SK-N-SH (cell line): Measurements from ENCODE around the gene BLCAP. TPM values are rescaled to one million over a fixed set of nuclear protein-coding genes. Genes with fewer than 3 reads are reported as not detected.

ENCODE experiments used
- CTCF ChIA-PET: fragments of 300-600, 350-600 bp; formaldehyde crosslinking; extraction: SDS; loops from one replicate; lab custom pipeline; 2021; lab: Yijun Ruan, JAX
- POLR2A ChIA-PET: fragments of 350-600 bp; sonication (Branson Sonifier 250); formaldehyde crosslinking; extraction: SDS; loops from one replicate; lab custom pipeline; 2020; ENCODE audit warnings: antibody characterized with exemption, inconsistent platforms; lab: Yijun Ruan, JAX
- DNase-seq: peaks from one replicate; pipeline ENCODE4 v3.0.0; 2012
- H2AFZ ChIP-seq: fragments of 200-600 bp; sonication (generic); 2 replicates; pipeline ENCODE4 v1.8.1; 2016; ENCODE audit warnings: antibody characterized with exemption, mild to moderate bottlenecking, low read depth
- H3F3A ChIP-seq: fragments of 200-600 bp; sonication (generic); replicated peaks from 2 replicates; pipeline ENCODE3; 2016; ENCODE audit warnings: antibody characterized with exemption, mild to moderate bottlenecking; ENCODE audit not compliant: insufficient read depth
- H3K27ac ChIP-seq, 2 experiments: fragments of 200-500 bp in 1 of 2; fragments of 200-600 bp in 1 of 2; sonication (Bioruptor generic) in 1 of 2; sonication (generic), shearing (Covaris generic) in 1 of 2; 2 replicates each; pipeline versions ENCODE4 v1.5.1 to v1.6.1; 2014 to 2016; ENCODE audit warnings: low read depth in 2 of 2, inconsistent platforms in 1 of 2, low read length in 1 of 2, mild to moderate bottlenecking in 1 of 2, mixed read lengths in 1 of 2
- H3K27me3 ChIP-seq: fragments of 200-600 bp; sonication (generic), shearing (Covaris generic); 2 replicates; pipeline ENCODE4 v1.6.1; 2016; ENCODE audit warnings: mixed run types; ENCODE audit not compliant: insufficient read depth
- H3K36me3 ChIP-seq, 2 experiments: fragments of 200-500 bp in 1 of 2; fragments of 200-600 bp in 1 of 2; sonication (Bioruptor generic) in 1 of 2; sonication (generic) in 1 of 2; replicated peaks in 1 of 2; 2 replicates each; pipeline versions ENCODE3 to v1.5.1; 2014 to 2016; ENCODE audit warnings: low read length in 1 of 2, mild to moderate bottlenecking in 1 of 2; ENCODE audit not compliant: insufficient read depth in 2 of 2, control insufficient read depth in 1 of 2
- H3K4me1 ChIP-seq, 2 experiments: fragments of 200-500 bp in 1 of 2; fragments of 200-600 bp in 1 of 2; sonication (Bioruptor generic) in 1 of 2; sonication (generic), shearing (Covaris generic) in 1 of 2; 2 replicates each; pipeline versions ENCODE4 v1.5.1 to v1.6.1; 2014 to 2016; ENCODE audit warnings: low read depth in 1 of 2, low read length in 1 of 2, mixed run types in 1 of 2; ENCODE audit not compliant: insufficient read depth in 2 of 2, control insufficient read depth in 1 of 2
- H3K4me2 ChIP-seq: fragments of 200-600 bp; sonication (generic), shearing (Covaris generic); 2 replicates; pipeline ENCODE4 v1.6.1; 2017; ENCODE audit warnings: mixed run types
- H3K4me3 ChIP-seq, 2 experiments: fragments of 200-500 bp in 1 of 2; fragments of 200-600 bp in 1 of 2; sonication (Bioruptor generic) in 1 of 2; sonication (generic), shearing (Covaris generic) in 1 of 2; 2 replicates each; pipeline versions ENCODE4 v1.5.1 to v1.8.1; 2014 to 2016; ENCODE audit warnings: low read depth in 2 of 2, inconsistent platforms in 1 of 2, low read length in 1 of 2, mild to moderate bottlenecking in 1 of 2, mixed read lengths in 1 of 2, moderate library complexity in 1 of 2
- H3K79me2 ChIP-seq: fragments of 200-600 bp; sonication (generic); 2 replicates; pipeline ENCODE4 v1.8.1; 2017; ENCODE audit warnings: mild to moderate bottlenecking; ENCODE audit not compliant: insufficient read depth
- H3K9ac ChIP-seq: fragments of 200-600 bp; sonication (generic); 2 replicates; pipeline ENCODE4 v1.6.1; 2017; ENCODE audit warnings: mixed run types
- H3K9me2 ChIP-seq: fragments of 200-600 bp; sonication (generic); 2 replicates; pipeline ENCODE4 v1.6.1; 2017; ENCODE audit warnings: mixed run types
- H3K9me3 ChIP-seq: fragments of 200-600 bp; sonication (generic); 2 replicates; pipeline ENCODE4 v1.6.1; 2017; ENCODE audit warnings: mixed run types, mild to moderate bottlenecking, moderate library complexity
- H4K20me1 ChIP-seq: fragments of 200-600 bp; sonication (generic); 2 replicates; pipeline ENCODE4 v1.6.1; 2017; ENCODE audit warnings: mild to moderate bottlenecking, mixed run types; ENCODE audit not compliant: insufficient read depth
- CHD2 ChIP-seq: fragments of 150-350 bp; IDR thresholded peaks from 2 replicates; pipeline ENCODE4 v1.6.1; 2018; ENCODE audit warnings: low read length; ENCODE audit not compliant: partially characterized antibody
- EP300 ChIP-seq, 2 experiments: IDR thresholded peaks; 2 replicates each; pipeline versions ENCODE4 v1.4.0 to v1.6.1; 2012; ENCODE audit warnings: borderline replicate concordance in 1 of 2, low read depth in 1 of 2, low read length in 1 of 2
- FOSL2 ChIP-seq: IDR thresholded peaks from 2 replicates; pipeline ENCODE4 v1.4.0; 2012; ENCODE audit warnings: low read depth, mild to moderate bottlenecking, moderate library complexity, borderline replicate concordance
- FOXJ3 ChIP-seq: sonication (generic); formaldehyde crosslinking; IDR thresholded peaks from 2 replicates; pipeline ENCODE4 v1.5.1; 2020; ENCODE audit warnings: mild to moderate bottlenecking, missing genetic modification reagents
- MEF2A ChIP-seq: IDR thresholded peaks from 2 replicates; pipeline ENCODE4 v1.4.0; 2012; ENCODE audit warnings: low read depth, borderline replicate concordance
- NRF1 ChIP-seq: IDR thresholded peaks from 2 replicates; pipeline ENCODE4 v1.6.1; 2012; ENCODE audit warnings: low read depth, mild to moderate bottlenecking, low read length
- RAD21 ChIP-seq: IDR thresholded peaks from 2 replicates; pipeline ENCODE4 v1.6.1; 2012; ENCODE audit warnings: mild to moderate bottlenecking, low read length
- RCOR1 ChIP-seq: fragments of 150-350 bp; IDR thresholded peaks from 2 replicates; pipeline ENCODE4 v1.6.1; 2017; ENCODE audit warnings: antibody characterized with exemption, low read length
- REST ChIP-seq: IDR thresholded peaks from 2 replicates; pipeline ENCODE4 v1.6.1; 2012; ENCODE audit warnings: mild to moderate bottlenecking, low read depth, low read length, moderate library complexity
- SIN3A ChIP-seq: IDR thresholded peaks from 2 replicates; pipeline ENCODE4 v1.6.1; 2012; ENCODE audit warnings: low read depth, mild to moderate bottlenecking, low read length, moderate library complexity, borderline replicate concordance
- SMC3 ChIP-seq: IDR thresholded peaks from 2 replicates; pipeline ENCODE4 v1.6.1; 2012; ENCODE audit warnings: low read depth, low read length, improper control_type of control experiment
- USF2 ChIP-seq: fragments of 150-350 bp; IDR thresholded peaks from 2 replicates; pipeline ENCODE4 v1.6.1; 2017; ENCODE audit warnings: antibody characterized with exemption, low read length, low read depth, borderline replicate concordance
- YY1 ChIP-seq: IDR thresholded peaks from 2 replicates; pipeline ENCODE4 v1.4.0; 2012; ENCODE audit warnings: low read depth, mild to moderate bottlenecking
- ZBTB33 ChIP-seq: IDR thresholded peaks from 2 replicates; pipeline ENCODE4 v1.4.0; 2012; ENCODE audit warnings: low read depth, borderline replicate concordance
- WGBS: methylation state at CpG from one replicate; pipeline ENCODE4 v1.1.6; 2017; ENCODE audit warnings: low lambda C conversion rate; 5-methylcytosine and 5-hydroxymethylcytosine counted together
- polyA plus RNA-seq, 3 experiments: library from polyadenylated mRNA; depleted of rRNA; stranded (reverse); fragments of >200 nt; gene quantifications; 2 replicates each; pipeline ENCODE4 v1.2.3, GENCODE V29; 2012

Gene BLCAP
- polyA plus RNA-seq, 1 of the 3 experiments (the other 2 are of a cell fraction) = 55.8 TPM

- TF ChIP-seq ZBTB33 (no peak), RCOR1 (no peak), FOXJ3 (CRISPR knock-in tag) (no peak), YY1 (no peak)
Measured at GRCh38 chr20:37533154-37533715, 5.6 kb upstream of the BLCAP start (continued).

- Histone ChIP-seq H3K4me3 (no peak overlapping the region), H3K27ac (no peak overlapping the region), H3K4me2 (no peak overlapping the region), H3F3A (no peaks in the 10 kb centered on the region), H3K79me2 (peaks cover 10% of the 10 kb centered on the region), H3K9me3 (no peaks in the 10 kb centered on the region), H3K9me2 (no peaks in the 10 kb centered on the region), H3K36me3 (no peaks in the 10 kb centered on the region), H4K20me1 (no peaks in the 10 kb centered on the region), H2AFZ (no peak overlapping the region), H3K9ac (no peak overlapping the region), H3K27me3 (no peaks in the 10 kb centered on the region), H3K4me1 (peaks cover 0 to 12% of the 10 kb centered on the region in 2 experiments; a peak in 1 of 4 replicates)
- WGBS = 73% methylated on average over 3 of the region's 3 CpGs
- ChIA-PET POLR2A (no interaction called here), CTCF (interaction anchor here (1.2 to 12.5 kb wide), 3 partner anchors 15 to 337 kb away, joined by 3 to 280 read pairs (median 9); no protein-coding TSS in a partner anchor)
- no peak for TF ChIP-seq CHD2
- no peak for TF ChIP-seq EP300 (IDR thresholded peaks at IDR 0.05; ENCODE audit: borderline replicate concordance in 1 of 2, low read depth in 1 of 2, low read length in 1 of 2)
- TF ChIP-seq USF2 = no peak
- TF ChIP-seq MEF2A = no peak
- TF ChIP-seq RAD21 = no peak
- TF ChIP-seq NRF1 = no peak
- no peak for TF ChIP-seq REST
- TF ChIP-seq FOSL2 = no peak
- TF ChIP-seq SMC3 = no peak
- TF ChIP-seq SIN3A = no peak
- no peak for DNase-seq
Measured at GRCh38 chr20:37531856-37532255, 4.2 kb upstream of the BLCAP start.
